LNCAP (cell line): ENCODE measurements around the gene CSTPP1.

Experiments
- CTCF ChIP-seq: fragments of 450-650 bp; IDR thresholded peaks from 2 replicates; pipeline ENCODE4 v1.5.1; 2017; ENCODE audit warnings: mild to moderate bottlenecking

The CSTPP1 gene

GRCh38 chr11:47099214-47099917 lies 162.8 kb downstream of the CSTPP1 start:
- no peak for TF ChIP-seq CTCF

GRCh38 chr11:47099918-47100315 lies 163.4 kb downstream of the CSTPP1 start:
- no peak for TF ChIP-seq CTCF

GRCh38 chr11:47101406-47101805 lies 164.8 kb downstream of the CSTPP1 start:
- no peak for TF ChIP-seq CTCF

- no peak for TF ChIP-seq CTCF
These were observed 167.8 kb downstream of the CSTPP1 start for GRCh38 chr11:47104261-47104950.

- TF ChIP-seq CTCF = no peak
These were observed 169.0 kb downstream of the CSTPP1 start for GRCh38 chr11:47105541-47105940.

GRCh38 chr11:47105974-47106373 lies 169.4 kb downstream of the CSTPP1 start:
- no peak for TF ChIP-seq CTCF

GRCh38 chr11:47106798-47107411 lies 170.3 kb downstream of the CSTPP1 start:
- no peak for TF ChIP-seq CTCF
